ENCODE data around the gene MERTK.
"Not testable (repeated sequence)": the region's sequence is repeated elsewhere in the genome, so short reads cannot be mapped to it uniquely, and the experiment has no call there.

MERTK gene

DNA sequence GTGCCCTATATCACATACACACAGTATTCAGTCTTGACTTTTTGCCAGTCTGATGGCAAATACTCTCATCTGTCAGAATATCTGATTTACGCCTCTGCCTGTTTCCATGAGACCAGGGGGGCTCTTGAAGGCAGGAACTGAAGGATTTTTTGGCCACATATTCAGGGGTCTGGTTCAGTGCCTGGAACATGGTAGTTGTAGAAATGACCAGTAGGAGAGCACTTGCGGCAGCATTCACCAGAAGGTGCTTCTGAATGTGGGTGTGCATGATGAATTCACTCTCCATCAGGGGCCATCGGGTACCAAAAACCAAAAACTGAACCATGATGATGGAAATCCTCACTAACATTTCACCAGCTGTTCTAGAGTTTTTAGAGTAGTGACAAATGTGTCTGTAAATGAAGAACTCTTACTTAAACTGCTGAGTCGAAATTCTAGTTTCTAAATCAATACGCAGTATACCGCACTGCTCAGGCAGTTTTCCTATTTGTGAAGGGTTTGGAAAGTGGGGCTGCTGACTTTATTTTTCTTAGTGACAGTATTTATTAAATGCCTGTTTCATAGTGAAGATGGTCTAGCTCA is 54.6 kb downstream of the MERTK start:
- in situ Hi-C loops (cut with MboI; ENCODE audit: low pct_unique_long_range_greater_than_20kb, low sequenced_read_pairs, unreplicated experiment), result no loop called here

DNA sequence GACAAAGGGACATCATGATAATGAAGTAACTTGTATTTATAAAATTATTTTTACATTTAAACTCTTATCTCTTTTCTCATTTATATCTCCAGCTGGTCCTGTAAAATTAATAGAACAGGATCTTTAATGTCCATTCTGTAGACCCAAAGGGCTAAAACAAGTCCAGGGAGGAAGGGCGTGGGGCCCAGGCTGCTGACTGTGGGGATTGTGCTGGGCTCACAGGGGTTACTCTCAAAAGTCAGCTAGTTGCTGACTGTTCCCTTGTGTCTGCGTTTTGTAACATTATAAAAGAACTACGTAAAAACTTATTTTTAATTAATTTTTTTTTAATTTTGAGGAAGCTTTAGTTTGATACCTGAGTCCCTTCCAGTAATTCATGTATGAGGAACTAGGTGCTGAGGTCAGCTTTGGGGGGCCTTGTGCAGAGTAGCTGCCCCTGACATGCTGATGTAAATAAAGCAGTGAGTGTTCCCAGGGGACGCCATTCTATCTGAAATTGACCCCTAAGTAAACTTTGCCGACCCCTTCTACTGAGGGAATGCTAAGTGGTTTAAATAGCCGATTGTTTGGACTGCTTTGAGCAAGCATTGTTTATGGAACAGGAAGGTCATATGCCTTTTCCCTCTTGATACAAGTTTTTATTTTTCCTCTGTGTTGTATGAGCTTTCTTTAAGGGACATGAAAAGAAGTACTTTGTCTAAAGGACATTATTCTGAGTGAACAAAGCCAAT is 56.4 kb downstream of the MERTK start:
- in situ Hi-C loops (cut with MboI; ENCODE audit: low pct_unique_long_range_greater_than_20kb, low sequenced_read_pairs, unreplicated experiment), result no loop called here

More for the DNA sequence above, 54.6 kb downstream of the MERTK start:
- TF ChIP-seq, protein P1, sequence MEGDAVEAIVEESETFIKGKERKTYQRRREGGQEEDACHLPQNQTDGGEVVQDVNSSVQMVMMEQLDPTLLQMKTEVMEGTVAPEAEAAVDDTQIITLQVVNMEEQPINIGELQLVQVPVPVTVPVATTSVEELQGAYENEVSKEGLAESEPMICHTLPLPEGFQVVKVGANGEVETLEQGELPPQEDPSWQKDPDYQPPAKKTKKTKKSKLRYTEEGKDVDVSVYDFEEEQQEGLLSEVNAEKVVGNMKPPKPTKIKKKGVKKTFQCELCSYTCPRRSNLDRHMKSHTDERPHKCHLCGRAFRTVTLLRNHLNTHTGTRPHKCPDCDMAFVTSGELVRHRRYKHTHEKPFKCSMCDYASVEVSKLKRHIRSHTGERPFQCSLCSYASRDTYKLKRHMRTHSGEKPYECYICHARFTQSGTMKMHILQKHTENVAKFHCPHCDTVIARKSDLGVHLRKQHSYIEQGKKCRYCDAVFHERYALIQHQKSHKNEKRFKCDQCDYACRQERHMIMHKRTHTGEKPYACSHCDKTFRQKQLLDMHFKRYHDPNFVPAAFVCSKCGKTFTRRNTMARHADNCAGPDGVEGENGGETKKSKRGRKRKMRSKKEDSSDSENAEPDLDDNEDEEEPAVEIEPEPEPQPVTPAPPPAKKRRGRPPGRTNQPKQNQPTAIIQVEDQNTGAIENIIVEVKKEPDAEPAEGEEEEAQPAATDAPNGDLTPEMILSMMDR (IDR thresholded peaks at IDR 0.05; ENCODE audit: extremely low read depth, insufficient read depth, missing control alignments), result no peak
- DNase-seq (ENCODE audit: low spot score), result no peak

DNA sequence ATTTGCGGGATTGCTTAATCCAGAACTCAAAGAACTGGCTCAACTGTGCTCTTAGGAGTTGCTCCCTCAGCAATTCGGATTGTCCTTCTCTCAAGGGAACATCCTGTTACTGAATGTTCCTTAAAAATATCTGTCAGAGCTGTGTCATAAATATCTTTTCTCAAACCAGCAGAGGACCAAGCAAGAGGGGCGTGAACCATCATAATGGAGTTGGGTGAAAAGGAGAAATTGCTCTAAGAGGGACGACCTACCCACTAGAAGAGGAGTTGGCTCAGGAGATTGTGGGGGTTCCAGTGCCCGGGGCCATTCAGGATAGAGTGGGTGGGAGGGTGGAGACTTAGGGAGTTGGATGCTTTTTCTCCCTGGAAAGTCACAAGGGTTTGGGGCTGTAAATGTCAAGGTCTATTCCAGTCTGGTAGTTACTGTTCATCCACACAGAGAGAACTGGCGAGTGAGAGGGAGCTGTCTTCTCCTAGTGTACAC is 59.5 kb downstream of the MERTK start:
- DNase-seq (ENCODE audit: low spot score), result no peak
- in situ Hi-C loops (cut with MboI; ENCODE audit: low pct_unique_long_range_greater_than_20kb, low sequenced_read_pairs, unreplicated experiment), result no loop called here
- TF ChIP-seq, protein P1 (IDR thresholded peaks at IDR 0.05; ENCODE audit: extremely low read depth, insufficient read depth, missing control alignments), result no peak

More for the DNA sequence above, 56.4 kb downstream of the MERTK start:
- TF ChIP-seq, protein P1 (IDR thresholded peaks at IDR 0.05; ENCODE audit: extremely low read depth, insufficient read depth, missing control alignments), result no peak
- no peak for DNase-seq (ENCODE audit: low spot score)

DNA sequence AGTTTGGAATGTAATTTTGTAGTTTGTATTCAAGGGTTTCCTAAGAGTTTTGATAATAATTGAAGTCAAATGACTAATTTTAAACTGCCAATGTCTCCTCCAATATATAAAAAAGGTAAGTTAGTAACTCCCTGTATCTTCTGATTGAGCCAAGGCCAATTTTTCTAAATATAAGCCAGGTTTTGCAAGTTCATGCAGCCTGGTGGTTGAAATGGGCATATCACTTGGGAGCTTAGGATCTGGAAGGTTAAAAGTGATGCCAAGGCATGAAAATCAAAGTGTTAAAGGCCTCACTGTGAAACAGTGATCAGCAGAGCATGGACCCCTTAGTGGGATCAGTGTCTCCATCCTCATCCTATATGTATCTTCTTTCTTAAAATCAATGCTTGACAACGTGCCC is 60.5 kb downstream of the MERTK start:
- in situ Hi-C loops (cut with MboI; ENCODE audit: low pct_unique_long_range_greater_than_20kb, low sequenced_read_pairs, unreplicated experiment), result no loop called here
- DNase-seq (ENCODE audit: low spot score), result no peak
- TF ChIP-seq, protein P1 (IDR thresholded peaks at IDR 0.05; ENCODE audit: extremely low read depth, insufficient read depth, missing control alignments), result no peak

DNA sequence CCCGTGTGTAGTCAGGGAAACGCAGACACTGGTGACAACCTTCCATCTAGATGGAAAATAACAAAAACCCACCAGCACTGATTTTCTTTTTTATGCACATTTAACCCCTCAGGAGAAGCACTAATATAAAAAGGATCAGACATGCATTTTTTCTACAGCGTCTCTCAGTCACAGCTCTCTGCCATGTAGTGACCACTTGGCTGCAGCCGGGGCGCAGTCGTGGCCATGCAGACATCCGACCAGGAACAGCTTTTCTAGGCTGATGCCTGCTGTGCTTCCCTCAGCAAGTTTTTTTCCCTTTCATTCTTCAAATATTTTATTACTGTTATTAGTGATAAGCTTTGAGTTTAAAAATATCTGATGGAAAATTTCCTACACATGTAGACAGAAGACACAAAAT is 63.3 kb downstream of the MERTK start:
- in situ Hi-C loops (cut with MboI; ENCODE audit: low pct_unique_long_range_greater_than_20kb, low sequenced_read_pairs, unreplicated experiment), result no loop called here
- TF ChIP-seq, protein P1 (IDR thresholded peaks at IDR 0.05; ENCODE audit: extremely low read depth, insufficient read depth, missing control alignments), result no peak
- DNase-seq (ENCODE audit: low spot score), result no peak

DNA sequence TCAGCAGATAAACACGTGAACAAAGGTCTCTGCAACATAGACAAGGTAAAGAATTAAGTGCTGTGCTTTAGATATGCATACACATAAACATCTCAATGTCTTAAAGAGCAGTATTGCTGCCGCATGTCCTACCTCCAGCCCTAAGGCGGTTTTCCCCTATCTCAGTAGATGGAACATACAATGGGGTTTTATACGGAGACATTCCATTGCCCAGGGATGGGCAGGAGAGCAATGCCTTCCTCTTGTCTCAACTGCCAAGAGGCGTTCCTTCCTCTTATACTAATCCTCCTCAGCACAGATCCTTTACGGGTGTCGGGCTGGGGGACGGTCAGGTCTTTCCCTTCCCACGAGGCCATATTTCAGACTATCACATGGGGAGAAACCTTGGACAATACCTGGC is 64.7 kb downstream of the MERTK start:
- DNase-seq (ENCODE audit: low spot score); in situ Hi-C loops (cut with MboI; ENCODE audit: low pct_unique_long_range_greater_than_20kb, low sequenced_read_pairs, unreplicated experiment): not testable (repeated sequence)

DNA sequence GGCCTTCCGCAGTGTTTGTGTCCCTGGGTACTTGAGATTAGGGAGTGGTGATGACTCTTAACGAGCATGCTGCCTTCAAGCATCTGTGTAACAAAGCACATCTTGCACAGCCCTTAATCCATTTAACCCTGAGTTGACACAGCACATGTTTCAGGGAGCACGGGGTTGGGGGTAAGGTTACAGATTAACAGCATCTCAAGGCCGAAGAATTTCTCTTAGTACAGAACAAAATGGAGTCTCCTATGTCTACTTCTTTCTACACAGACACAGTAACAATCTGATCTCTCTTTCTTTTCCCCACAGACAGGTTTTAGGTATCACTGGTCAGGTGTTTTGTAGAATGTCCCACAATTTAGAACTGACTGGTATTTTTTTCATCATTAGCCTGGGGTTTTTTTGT is 65.1 kb downstream of the MERTK start:
- in situ Hi-C loops (cut with MboI; ENCODE audit: low pct_unique_long_range_greater_than_20kb, low sequenced_read_pairs, unreplicated experiment); DNase-seq (ENCODE audit: low spot score): not testable (repeated sequence)
